HCT116 (cell line): ENCODE data around the gene SLC35F1.

Experiments
- ATF3 ChIP-seq: IDR thresholded peaks from 2 replicates; pipeline ENCODE4 v1.6.1; 2012
- CTCF ChIP-seq, 3 experiments: fragments of 200-600 bp in 1 of 3; sonication (generic) in 1 of 3; IDR thresholded peaks in 2 of 3; conservative IDR thresholded peaks in 1 of 3; 2 replicates each; pipeline ENCODE4 v1.5.1; 2012 to 2017; ENCODE audit warnings: low read depth in 2 of 3, low read length in 2 of 3, antibody characterized with exemption in 1 of 3, borderline replicate concordance in 1 of 3, control low read depth in 1 of 3, mild to moderate bottlenecking in 1 of 3, mixed read lengths in 1 of 3, mixed run types in 1 of 3, moderate library complexity in 1 of 3; ENCODE audit not compliant: insufficient read depth in 1 of 3
- SP1 ChIP-seq: IDR thresholded peaks from 2 replicates; pipeline ENCODE4 v1.6.1; 2012; ENCODE audit warnings: low read depth

DNA sequence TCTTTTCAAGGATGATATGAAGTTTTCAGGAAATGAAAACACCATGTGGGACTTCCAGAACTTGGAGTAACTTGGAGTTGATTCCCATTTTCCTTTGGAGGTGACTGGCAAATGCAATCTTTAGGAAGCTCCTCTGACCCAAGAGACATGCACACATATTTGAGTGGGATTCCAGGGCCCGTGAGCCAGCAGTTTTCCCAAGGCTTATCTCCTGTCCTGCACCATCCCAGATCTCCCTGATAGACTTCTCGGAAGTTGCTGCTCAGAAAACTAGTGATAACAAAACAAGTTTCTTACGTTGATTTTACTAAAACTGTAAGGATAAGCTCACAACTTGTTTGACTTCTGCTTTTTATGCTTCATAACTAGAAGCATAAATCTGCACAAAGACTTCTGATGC, 25.6 kb downstream of the SLC35F1 start:
- TF ChIP-seq CTCF (IDR thresholded peaks at IDR 0.05 in 2 of 3, conservative IDR thresholded peaks at IDR 0.05 in 1 of 3; ENCODE audit: borderline replicate concordance in 1 of 3, insufficient read depth in 1 of 3, low read depth in 2 of 3, low read length in 2 of 3) = no peak
- no peak for TF ChIP-seq ATF3
- TF ChIP-seq SP1 = no peak
